ENCODE measurements around the gene ARHGEF19.
"Not testable (repeated sequence)": the region's sequence is repeated elsewhere in the genome, so short reads cannot be mapped to it uniquely, and the experiment has no call there.

The ARHGEF19 gene

DNA sequence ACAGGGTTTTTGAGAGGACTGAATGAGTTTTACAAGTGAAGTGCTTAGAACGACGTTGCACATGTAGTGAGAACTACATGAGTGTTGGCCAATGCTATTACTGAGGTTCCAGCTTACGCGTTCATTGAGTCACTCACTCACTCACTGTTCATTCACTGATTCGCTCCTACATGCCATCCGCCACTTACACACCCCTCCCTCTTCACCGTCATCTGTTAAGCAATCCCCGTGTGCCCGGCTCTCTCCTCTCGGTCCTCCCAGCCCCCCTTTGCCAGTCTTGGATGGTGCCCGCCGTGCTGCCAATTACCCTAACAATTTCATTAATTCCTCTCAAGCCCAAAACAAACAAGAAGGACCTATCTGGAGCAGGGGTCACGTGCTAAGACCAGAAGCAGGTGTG, 29.3 kb downstream of the ARHGEF19 start:
- no peak for DNase-seq (ENCODE audit: low read depth in 2 of 2)

DNA sequence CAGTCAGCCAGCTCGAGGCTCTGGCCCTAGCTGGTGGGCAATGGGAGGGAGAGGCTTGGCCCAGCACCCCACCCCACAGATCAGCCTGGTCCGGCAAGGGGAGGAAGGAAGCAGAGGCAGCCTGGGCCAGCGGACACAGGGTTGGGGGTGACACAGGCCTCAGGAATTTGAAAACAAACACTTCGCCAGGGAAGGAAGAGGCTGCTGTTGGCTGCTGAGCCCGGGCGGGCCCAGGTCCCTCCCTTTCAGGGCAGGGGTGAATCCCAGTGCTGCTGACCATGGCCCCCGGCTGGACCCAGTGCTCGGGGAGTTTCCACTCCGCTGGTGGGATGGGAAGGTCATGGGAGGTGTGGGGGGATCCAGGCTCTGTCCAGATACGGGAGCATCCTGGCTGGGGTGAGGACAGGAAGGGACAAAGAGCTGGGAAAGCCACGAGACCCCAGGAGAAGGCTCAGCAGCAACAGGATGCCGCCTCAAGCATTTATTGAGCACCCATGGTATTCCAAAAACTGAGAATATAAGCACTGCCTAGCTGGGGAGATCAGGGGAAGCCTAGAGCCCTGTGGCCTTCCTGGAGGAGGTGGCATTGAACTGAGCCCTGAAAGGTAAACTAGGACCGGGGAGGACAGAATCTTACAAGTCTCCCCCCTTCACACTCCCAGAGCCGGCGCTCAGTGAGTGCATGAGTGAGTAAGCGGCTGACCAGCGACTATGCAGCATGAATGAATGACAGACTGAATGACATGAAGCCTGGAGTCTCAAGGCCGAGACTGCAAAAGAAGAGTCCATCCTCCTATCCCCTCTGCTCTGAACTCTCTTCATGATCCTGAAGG, 30.3 kb downstream of the ARHGEF19 start:
- DNase-seq (ENCODE audit: low read depth in 2 of 2) = no peak

DNA sequence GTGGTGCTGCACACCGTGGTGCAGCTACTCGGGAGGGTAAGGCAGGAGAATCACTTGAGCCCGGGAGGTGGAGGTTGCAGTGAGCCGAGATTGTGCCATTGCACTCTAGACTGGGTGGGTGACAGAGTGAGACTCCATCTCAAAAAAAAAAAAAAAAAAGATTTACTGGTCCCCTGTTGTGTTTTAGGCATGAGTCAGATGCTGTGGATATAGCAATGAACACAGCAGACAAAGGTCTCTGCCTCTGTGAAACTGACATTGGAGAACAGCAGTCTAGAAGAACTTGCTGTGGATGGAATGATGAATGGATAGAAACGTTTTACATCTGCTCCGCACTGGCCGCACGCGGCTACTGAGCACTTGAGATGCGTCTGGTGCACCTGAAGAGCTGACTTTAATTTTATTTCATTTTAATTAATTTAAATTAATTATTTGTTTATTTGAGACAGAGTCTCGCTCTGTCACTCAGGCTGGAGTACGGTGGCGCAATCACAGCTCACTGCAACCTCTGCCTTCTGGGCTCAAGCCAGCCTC, 32.1 kb downstream of the ARHGEF19 start:
- DNase-seq (ENCODE audit: low read depth in 2 of 2) = no peak

DNA sequence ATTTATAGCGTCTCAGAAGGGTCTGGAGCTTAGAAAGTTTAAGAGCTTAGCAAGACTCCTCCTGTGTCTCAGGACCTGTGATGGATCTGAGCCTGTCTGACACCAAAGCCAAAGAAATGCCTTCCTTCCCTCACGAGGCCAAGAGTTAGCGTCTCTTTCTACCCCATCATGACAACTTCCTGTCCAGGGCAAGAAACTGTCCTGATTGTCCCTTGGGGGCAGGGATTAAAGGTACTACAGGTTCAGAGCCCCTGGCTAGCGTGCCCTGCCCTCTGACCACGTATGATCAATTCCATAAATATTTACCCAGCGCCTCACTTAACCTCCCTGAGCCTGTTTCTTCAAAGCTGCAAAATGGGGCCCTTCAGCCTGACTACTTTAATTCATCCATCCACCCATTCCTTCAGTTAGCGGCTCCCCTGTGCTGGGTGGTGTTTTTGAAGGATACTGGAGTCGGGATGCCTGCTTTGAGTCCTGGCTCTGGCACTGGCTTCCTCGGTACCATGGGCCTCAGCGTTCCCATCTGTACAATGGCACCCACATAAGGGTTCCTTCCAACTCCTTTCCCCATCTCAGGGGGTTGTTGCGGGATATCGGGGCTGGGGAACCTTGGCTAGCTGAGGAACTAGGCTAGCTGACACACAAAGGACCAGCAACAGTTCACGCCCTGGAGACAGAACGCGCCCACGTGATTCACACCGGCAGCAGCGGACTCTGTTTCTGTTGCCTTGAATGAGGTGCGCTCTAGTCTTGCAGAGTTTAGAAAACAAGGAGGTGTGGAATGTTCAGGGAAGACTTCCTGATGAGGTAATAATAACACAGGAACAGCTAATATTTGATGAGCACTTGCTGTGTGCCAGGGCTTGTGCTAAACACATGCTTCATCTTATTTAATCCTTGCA, 33.6 kb downstream of the ARHGEF19 start:
- no peak for DNase-seq (ENCODE audit: low read depth in 2 of 2)

DNA sequence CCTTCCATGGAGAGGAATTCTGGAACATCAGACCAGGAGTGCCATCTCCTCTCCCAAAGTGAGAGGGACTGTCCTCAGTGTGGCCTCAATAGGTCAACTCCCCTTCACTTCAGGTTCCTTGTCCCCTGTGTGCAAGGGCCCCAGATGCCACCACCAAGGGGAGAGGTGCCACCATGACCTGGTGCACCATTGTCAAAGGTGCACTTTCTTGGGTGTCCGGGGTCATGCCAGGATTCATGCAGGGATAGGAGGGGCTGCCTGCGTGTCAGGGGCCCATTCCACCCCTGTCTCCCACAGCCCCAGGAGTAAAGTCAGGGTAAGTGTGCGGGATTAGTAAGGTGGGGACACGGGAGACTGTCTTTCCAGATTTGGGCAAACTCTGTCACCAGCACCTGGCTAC, 35.1 kb downstream of the ARHGEF19 start:
- DNase-seq (ENCODE audit: low read depth in 2 of 2) = no peak

DNA sequence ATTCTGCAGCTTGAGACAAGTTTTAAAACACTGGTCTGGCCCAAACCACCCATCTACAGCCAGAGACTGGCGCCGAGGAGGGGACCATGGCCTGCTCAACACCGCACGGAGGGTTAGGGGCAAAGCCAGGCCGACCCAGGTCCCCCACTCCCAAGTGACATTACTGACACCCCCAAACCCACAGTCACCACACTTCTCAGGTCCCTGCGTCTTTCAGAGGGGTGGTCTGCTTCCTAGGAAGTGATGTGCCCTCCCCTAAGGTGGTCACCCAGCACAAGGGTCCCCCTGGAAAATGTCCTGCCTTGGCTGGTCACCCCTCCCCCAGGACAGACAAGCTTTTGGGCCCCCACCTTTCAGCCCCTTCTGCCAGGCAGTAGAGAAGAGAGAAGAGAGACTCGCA, 35.8 kb downstream of the ARHGEF19 start:
- no peak for DNase-seq (ENCODE audit: low read depth in 2 of 2)

DNA sequence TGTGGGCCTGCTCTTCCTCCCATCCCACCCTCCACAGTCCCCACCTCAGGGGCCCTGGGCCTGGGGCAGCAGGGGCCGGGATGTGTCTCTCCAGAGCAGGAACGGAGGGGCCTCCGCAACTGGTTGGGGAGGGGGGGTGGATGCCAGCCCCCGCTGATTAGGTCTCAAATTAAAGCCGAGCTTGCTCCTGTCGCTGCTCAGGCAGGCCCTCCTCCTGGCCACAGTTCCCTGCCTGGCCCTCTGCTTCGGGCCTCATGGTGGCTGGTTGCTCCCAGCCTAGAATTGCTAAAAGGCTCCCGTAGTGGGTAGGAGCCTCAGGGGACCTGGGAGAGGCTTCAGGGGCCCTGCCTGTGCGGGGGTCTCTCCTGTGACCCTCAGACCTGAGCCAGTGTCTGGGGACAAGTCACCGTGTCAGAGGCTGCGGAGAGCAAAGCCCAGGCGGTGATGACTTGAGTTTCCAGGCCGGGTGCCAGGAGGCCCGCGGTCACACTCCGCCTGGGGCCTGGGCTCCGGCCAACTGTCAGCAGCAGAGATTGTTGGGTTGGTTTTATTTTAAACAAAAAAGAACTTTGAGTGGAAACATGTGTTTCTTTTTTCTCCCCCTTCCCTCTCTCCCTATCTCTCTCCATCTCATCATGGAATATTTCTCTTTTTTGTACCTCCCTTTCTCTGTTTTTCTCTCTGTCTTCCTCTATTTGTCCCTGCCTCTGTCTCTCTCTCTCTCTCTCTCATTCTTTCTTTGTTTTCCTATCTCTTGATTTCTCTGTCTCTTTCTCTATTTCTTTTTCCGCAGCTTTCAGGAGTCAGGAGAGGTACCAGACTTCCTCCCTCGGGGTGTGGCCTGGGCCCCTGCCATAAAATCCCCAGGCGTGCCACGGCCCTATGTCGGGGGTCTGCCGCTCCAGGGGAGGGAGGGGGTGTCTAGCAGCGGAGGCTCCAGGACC, 36.6 kb downstream of the ARHGEF19 start:
- DNase-seq (ENCODE audit: low read depth in 2 of 2) = no peak

- no peak for DNase-seq (ENCODE audit: low read depth in 2 of 2)
Observed at GRCh38 chr1:16174886-16175598, 37.4 kb downstream of the ARHGEF19 start.

GRCh38 chr1:16174261-16174868, 38.1 kb downstream of the ARHGEF19 start:
- DNase-seq (ENCODE audit: low read depth in 2 of 2) = no peak

DNA sequence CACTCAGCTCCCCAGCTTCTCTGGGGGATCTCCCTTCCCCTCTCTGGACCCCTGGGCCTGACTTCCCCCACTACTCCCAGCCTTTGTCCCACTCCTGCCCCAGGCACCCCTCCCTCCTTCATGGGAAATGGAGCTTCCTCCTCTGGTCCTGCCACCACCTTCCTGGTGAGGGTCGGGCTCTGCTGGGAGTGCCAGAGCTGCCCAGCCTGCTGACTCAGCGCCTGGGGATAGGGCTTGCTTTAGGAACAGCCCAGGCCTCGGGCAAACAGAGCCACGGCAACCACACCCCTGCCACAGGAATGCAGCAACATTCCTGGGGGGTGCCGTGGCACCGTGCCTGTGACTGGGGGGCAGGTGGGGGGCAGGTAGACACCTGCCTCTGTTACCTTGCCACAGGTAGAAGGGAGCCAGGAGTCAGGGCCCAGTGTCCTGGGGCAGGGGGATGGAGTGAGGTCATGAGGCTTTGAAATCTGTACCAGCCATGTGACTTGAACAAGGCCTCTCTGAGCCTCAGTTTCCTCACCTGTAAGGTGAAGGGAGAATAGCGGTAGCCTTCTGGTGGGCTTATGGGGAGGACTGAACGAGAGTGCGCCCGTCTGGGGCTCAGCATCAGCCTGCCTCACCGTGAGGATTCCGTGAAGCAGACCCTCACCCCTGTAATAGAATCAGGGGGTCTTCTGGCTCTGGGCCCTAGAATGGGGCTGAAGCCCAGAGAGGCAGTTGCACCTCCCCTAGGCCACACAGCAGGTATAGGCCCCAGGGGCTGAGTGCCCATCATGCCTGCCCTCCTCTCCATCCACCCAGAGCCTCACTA, 38.8 kb downstream of the ARHGEF19 start:
- DNase-seq (ENCODE audit: low read depth in 2 of 2) = no peak

GRCh38 chr1:16172964-16173446, 39.4 kb downstream of the ARHGEF19 start:
- DNase-seq (ENCODE audit: low read depth in 2 of 2) = no peak

- no peak for DNase-seq (ENCODE audit: low read depth in 2 of 2)
Observed at GRCh38 chr1:16172218-16172830, 40.1 kb downstream of the ARHGEF19 start.

DNA sequence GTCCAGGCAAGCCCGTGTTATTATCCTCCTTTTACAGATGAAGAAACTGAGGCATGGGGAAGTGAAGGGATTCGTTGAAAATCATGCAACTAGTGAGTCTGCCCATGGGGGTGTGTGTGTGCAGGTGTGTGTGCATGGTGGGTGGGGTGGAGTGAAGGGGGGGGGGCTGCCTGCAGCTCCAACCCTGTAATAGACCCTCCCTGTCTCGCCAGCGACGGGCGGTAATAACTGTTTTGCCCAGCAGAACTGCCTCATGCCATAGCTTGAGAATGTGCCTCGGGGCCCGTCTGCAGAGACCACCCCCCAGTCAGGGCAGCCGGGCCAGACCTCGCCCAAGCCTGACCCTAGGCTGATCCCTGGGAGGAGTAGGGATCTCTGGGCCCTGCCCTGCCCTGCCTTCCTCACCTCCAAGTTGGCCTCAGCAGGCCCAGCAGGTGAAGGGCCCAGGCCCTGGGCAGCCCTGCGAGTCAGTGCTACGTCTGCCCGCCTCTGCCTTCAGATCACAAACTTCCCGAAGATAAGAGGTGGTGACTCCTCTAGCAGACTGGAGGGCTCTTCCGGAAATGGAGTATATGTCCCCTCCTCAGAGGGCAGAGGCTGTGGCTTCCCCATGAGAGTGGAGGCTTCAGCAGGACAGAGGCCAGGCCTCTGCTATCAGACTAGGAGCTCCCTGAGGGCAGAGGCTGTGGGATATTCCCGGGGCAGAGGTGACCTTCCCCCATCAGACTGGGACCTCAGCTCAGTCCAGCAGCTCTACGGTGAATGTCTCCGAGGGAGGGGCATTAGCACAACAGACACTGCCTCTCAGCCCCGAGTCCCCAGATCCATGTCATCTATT, 40.9 kb downstream of the ARHGEF19 start:
- DNase-seq (ENCODE audit: low read depth in 2 of 2) = no peak

GRCh38 chr1:16170283-16170673, 42.2 kb downstream of the ARHGEF19 start:
- DNase-seq (ENCODE audit: low read depth in 2 of 2) = no peak

DNA sequence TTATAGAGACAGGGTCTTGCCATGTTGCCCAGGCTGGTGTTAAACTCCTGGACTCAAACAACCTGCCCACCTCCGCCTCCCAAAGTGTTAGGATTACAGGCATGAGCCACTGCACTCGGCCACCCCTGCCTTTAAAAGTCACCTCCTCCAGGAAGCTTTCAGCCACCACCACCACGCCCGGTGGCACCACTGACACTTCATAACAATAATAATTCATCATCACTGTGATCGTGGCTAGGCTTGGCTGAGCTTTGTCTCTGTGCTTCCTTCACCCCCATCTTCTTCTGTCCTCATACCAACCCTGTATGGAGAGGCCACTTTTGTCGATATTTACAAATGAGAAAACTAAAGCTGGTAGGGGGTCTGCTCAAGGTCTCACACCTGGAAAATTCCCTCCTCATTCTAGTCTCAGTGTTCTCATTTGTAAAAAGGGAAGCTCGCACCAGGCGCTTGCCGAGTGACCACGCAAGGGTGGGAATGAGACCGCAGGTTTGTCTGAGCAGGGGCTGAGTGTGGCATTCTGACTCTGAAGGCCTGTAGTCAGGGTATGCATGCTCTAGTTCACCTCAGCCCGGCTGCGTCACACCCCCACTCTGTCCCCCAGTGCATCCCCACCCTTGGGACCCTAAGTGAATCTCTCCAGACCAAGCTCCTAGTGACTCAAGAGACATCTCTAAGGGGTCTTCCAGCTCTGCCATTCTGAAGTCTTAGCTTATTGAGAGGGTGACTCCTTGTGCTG, 43.7 kb downstream of the ARHGEF19 start:
- no peak for DNase-seq (ENCODE audit: low read depth in 2 of 2)

- DNase-seq (ENCODE audit: low read depth in 2 of 2) = not testable (repeated sequence)
Observed at GRCh38 chr1:16168144-16168495, 44.3 kb downstream of the ARHGEF19 start.

Measured in stimulated activated CD8-positive, alpha-beta memory T cell treated with anti-CD3 and anti-CD28 coated beads, Interleukin-7, amount 100 ng/mL, for 1 hour (primary cell).